ENCODE data around the gene HACD4.

Gene HACD4

GRCh38 chr9:20962536-20963225, 68.8 kb downstream of the HACD4 start:
- no peak for DNase-seq

GRCh38 chr9:20950707-20951106, 80.7 kb downstream of the HACD4 start:
- DNase-seq: no peak

Data from activated CD4-positive, alpha-beta T cell treated with anti-CD3 and anti-CD28 coated beads, Interleukin-2, amount 50 U/mL, for 4 hours (primary cell).